Measurements from ENCODE around the gene ARL6IP6. TPM values are rescaled to one million over a fixed set of nuclear protein-coding genes. Genes with fewer than 3 reads are reported as not detected.
"Not testable (repeated sequence)": the region's sequence is repeated elsewhere in the genome, so short reads cannot be mapped to it uniquely, and the experiment has no call there.

ARL6IP6 gene
- total and polyA plus RNA-seq, 2 experiments from 2014 or later, result 49.1 to 65.4 TPM

GRCh38 chr2:152729844-152730243 lies 11.4 kb downstream of the ARL6IP6 start:
- Histone ChIP-seq H4K20me1 (replicated peaks; ENCODE audit: insufficient read depth) (peaks cover 27% of the 10 kb centered on the region; the same call in 1 of the 2 replicates), H3K9me2 (ENCODE audit: insufficient read depth) (no peaks in the 10 kb centered on the region), H3K4me2 (no peak overlapping the region), H3K4me3 (no peak overlapping the region), H3K27me3 (ENCODE audit: insufficient read depth) (no peaks in the 10 kb centered on the region), H3K27ac (ENCODE audit: low read depth) (no peak overlapping the region), H3K36me3 (ENCODE audit: insufficient read depth) (no peaks in the 10 kb centered on the region), H3F3A (replicated peaks; ENCODE audit: low read depth) (no peaks in the 10 kb centered on the region), H3K4me1 (ENCODE audit: insufficient read depth) (no peaks in the 10 kb centered on the region), H3K79me2 (replicated peaks; ENCODE audit: insufficient read depth) (peaks cover 78% of the 10 kb centered on the region), H2AFZ (no peak overlapping the region)
- H3K9me3 Mint-ChIP-seq, result no peaks in the 10 kb centered on the region
- no peak overlapping the region for H3K27ac Mint-ChIP-seq
- peaks cover 3% of the 10 kb centered on the region for H3K27me3 Mint-ChIP-seq (ENCODE audit: insufficient read depth, low read depth, poor library complexity)
- no peaks in the 10 kb centered on the region for H3K4me1 Mint-ChIP-seq
- peaks cover 1% of the 10 kb centered on the region; the same call in 2 of the 3 replicates for H3K36me3 Mint-ChIP-seq (ENCODE audit: low read depth)
- DNase-seq (ENCODE audit: low spot score), result no peak
- TF ChIP-seq CREB1 (CRISPR knock-in tag; IDR thresholded peaks at IDR 0.05; ENCODE audit: low read depth) (no peak), EZH2phosphoT487 (IDR thresholded peaks at IDR 0.05; ENCODE audit: unreplicated experiment) (no peak)
- TF ChIP-seq, protein P1, sequence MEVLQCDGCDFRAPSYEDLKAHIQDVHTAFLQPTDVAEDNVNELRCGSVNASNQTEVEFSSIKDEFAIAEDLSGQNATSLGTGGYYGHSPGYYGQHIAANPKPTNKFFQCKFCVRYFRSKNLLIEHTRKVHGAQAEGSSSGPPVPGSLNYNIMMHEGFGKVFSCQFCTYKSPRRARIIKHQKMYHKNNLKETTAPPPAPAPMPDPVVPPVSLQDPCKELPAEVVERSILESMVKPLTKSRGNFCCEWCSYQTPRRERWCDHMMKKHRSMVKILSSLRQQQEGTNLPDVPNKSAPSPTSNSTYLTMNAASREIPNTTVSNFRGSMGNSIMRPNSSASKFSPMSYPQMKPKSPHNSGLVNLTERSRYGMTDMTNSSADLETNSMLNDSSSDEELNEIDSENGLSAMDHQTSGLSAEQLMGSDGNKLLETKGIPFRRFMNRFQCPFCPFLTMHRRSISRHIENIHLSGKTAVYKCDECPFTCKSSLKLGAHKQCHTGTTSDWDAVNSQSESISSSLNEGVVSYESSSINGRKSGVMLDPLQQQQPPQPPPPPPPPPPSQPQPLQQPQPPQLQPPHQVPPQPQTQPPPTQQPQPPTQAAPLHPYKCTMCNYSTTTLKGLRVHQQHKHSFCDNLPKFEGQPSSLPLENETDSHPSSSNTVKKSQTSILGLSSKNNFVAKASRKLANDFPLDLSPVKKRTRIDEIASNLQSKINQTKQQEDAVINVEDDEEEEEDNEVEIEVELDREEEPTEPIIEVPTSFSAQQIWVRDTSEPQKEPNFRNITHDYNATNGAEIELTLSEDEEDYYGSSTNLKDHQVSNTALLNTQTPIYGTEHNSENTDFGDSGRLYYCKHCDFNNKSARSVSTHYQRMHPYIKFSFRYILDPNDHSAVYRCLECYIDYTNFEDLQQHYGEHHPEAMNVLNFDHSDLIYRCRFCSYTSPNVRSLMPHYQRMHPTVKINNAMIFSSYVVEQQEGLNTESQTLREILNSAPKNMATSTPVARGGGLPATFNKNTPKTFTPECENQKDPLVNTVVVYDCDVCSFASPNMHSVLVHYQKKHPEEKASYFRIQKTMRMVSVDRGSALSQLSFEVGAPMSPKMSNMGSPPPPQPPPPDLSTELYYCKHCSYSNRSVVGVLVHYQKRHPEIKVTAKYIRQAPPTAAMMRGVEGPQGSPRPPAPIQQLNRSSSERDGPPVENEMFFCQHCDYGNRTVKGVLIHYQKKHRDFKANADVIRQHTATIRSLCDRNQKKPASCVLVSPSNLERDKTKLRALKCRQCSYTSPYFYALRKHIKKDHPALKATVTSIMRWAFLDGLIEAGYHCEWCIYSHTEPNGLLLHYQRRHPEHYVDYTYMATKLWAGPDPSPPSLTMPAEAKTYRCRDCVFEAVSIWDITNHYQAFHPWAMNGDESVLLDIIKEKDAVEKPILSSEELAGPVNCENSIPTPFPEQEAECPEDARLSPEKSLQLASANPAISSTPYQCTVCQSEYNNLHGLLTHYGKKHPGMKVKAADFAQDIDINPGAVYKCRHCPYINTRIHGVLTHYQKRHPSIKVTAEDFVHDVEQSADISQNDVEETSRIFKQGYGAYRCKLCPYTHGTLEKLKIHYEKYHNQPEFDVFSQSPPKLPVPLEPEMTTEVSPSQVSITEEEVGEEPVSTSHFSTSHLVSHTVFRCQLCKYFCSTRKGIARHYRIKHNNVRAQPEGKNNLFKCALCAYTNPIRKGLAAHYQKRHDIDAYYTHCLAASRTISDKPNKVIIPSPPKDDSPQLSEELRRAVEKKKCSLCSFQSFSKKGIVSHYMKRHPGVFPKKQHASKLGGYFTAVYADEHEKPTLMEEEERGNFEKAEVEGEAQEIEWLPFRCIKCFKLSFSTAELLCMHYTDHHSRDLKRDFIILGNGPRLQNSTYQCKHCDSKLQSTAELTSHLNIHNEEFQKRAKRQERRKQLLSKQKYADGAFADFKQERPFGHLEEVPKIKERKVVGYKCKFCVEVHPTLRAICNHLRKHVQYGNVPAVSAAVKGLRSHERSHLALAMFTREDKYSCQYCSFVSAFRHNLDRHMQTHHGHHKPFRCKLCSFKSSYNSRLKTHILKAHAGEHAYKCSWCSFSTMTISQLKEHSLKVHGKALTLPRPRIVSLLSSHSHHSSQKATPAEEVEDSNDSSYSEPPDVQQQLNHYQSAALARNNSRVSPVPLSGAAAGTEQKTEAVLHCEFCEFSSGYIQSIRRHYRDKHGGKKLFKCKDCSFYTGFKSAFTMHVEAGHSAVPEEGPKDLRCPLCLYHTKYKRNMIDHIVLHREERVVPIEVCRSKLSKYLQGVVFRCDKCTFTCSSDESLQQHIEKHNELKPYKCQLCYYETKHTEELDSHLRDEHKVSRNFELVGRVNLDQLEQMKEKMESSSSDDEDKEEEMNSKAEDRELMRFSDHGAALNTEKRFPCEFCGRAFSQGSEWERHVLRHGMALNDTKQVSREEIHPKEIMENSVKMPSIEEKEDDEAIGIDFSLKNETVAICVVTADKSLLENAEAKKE (CRISPR knock-in tag; IDR thresholded peaks at IDR 0.05), result no peak
- ATAC-seq, result no peak
- H3K4me3 Mint-ChIP-seq, result no peak overlapping the region

DNA sequence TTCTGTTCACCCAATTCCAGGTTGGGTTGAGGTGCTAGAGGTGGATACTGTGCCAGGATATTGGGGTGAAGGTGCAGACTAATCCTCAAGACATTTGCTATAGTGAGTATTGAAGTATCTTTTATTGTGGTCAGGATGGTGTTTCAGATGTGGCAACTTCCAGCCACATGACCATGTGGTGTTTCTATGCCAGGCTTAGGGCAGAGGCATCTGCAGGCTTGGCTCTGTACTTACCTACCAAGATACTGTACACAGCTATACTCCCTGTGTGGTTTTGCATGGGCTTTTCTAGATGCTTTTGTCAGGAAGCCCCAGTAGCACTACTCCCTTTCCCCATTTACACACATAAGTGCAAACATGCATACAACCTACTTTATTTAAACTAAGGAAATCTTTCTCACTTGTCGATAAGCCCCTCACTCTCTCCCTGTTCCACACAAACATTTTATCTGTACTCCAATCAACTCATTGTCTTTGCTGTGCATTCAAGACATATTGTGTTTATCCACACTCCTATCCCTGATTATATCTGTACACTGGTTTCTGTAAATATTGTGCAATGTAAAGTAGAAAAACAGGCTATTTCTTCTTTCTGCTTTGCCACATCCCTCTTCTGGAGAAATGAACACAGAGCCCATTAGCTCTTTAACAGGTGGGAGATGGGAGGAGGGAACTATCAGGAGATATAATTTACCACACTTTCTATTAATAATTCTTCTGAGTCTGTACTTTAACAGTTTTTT lies 12.3 kb downstream of the ARL6IP6 start:
- no peak overlapping the region; the same call in 1 of the 2 replicates for H3K27ac Mint-ChIP-seq
- no peak overlapping the region for H3K4me3 Mint-ChIP-seq

DNA sequence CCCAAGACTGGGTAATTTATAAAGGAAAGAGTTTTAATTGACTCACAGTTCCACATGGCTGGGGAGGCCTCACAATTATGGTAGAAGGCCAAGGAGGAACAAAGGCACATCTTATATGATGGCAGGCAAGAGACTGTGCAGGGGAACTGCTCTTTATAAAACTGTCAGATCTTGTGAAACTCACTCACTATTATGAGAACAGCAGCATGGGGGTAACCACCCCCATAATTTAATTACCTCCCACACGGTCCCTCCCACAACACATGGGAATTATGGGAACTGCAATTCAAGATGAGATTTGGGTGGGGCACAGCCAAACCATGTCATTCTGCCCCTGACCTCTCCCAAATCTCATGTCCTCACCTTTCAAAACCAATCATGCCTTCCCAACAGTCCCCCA lies 19.1 kb downstream of the ARL6IP6 start:
- not testable (repeated sequence) for H3K4me1 Mint-ChIP-seq; H3K9me2 ChIP-seq (ENCODE audit: insufficient read depth); H3K4me3 ChIP-seq; H3K36me3 ChIP-seq (ENCODE audit: insufficient read depth); H3F3A ChIP-seq (replicated peaks; ENCODE audit: low read depth); DNase-seq (ENCODE audit: low spot score); H3K27me3 ChIP-seq (ENCODE audit: insufficient read depth); H3K4me3 Mint-ChIP-seq; H2AFZ ChIP-seq; H4K20me1 ChIP-seq (replicated peaks; ENCODE audit: insufficient read depth); ATAC-seq; H3K4me1 ChIP-seq (ENCODE audit: insufficient read depth); H3K4me2 ChIP-seq; H3K27ac Mint-ChIP-seq; H3K27me3 Mint-ChIP-seq (ENCODE audit: insufficient read depth, low read depth, poor library complexity); H3K27ac ChIP-seq (ENCODE audit: low read depth)
- Mint-ChIP-seq H3K36me3 (ENCODE audit: low read depth) (peaks cover 53% of the 10 kb centered on the region), H3K9me3 (peaks cover 20% of the 10 kb centered on the region)
- peaks cover 21% of the 10 kb centered on the region for H3K79me2 ChIP-seq (replicated peaks; ENCODE audit: insufficient read depth)

More for the DNA sequence above, 12.3 kb downstream of the ARL6IP6 start:
- DNase-seq (ENCODE audit: low spot score) (no peak), ATAC-seq (no peak)
- Histone ChIP-seq H3K9me2 (ENCODE audit: insufficient read depth) (no peaks in the 10 kb centered on the region), H3K4me1 (ENCODE audit: insufficient read depth) (no peaks in the 10 kb centered on the region), H3K27me3 (ENCODE audit: insufficient read depth) (no peaks in the 10 kb centered on the region), H3K4me3 (no peak overlapping the region), H3F3A (replicated peaks; ENCODE audit: low read depth) (no peaks in the 10 kb centered on the region), H2AFZ (no peak overlapping the region), H3K36me3 (ENCODE audit: insufficient read depth) (no peaks in the 10 kb centered on the region; the same call in 1 of the 2 replicates), H3K4me2 (no peak overlapping the region), H3K79me2 (replicated peaks; ENCODE audit: insufficient read depth) (peaks cover 72% of the 10 kb centered on the region), H4K20me1 (replicated peaks; ENCODE audit: insufficient read depth) (peaks cover 27% of the 10 kb centered on the region; the same call in 1 of the 2 replicates), H3K27ac (ENCODE audit: low read depth) (no peak overlapping the region)
- peaks cover 9% of the 10 kb centered on the region for H3K36me3 Mint-ChIP-seq (ENCODE audit: low read depth)
- no peaks in the 10 kb centered on the region for H3K4me1 Mint-ChIP-seq
- TF ChIP-seq ZNF114 (CRISPR knock-in tag; IDR thresholded peaks at IDR 0.05), result no peak
- TF ChIP-seq EZH2phosphoT487 (IDR thresholded peaks at IDR 0.05; ENCODE audit: unreplicated experiment), result no peak
- no peak for TF ChIP-seq JUNB (IDR thresholded peaks at IDR 0.05; ENCODE audit: unreplicated experiment)
- no peak for TF ChIP-seq EZH2 (IDR thresholded peaks at IDR 0.05; ENCODE audit: low read depth, unreplicated experiment)
- no peak for TF ChIP-seq STAT1 (IDR thresholded peaks at IDR 0.05; ENCODE audit: unreplicated experiment)
- TF ChIP-seq ZNF331 (CRISPR knock-in tag; IDR thresholded peaks at IDR 0.05; ENCODE audit: low read depth), result no peak
- TF ChIP-seq, protein P2, sequence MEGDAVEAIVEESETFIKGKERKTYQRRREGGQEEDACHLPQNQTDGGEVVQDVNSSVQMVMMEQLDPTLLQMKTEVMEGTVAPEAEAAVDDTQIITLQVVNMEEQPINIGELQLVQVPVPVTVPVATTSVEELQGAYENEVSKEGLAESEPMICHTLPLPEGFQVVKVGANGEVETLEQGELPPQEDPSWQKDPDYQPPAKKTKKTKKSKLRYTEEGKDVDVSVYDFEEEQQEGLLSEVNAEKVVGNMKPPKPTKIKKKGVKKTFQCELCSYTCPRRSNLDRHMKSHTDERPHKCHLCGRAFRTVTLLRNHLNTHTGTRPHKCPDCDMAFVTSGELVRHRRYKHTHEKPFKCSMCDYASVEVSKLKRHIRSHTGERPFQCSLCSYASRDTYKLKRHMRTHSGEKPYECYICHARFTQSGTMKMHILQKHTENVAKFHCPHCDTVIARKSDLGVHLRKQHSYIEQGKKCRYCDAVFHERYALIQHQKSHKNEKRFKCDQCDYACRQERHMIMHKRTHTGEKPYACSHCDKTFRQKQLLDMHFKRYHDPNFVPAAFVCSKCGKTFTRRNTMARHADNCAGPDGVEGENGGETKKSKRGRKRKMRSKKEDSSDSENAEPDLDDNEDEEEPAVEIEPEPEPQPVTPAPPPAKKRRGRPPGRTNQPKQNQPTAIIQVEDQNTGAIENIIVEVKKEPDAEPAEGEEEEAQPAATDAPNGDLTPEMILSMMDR (conservative IDR thresholded peaks at IDR 0.05; ENCODE audit: low read depth in 2 of 2), result no peak
- TF ChIP-seq NANOG (IDR thresholded peaks at IDR 0.05; ENCODE audit: borderline replicate concordance), result no peak
- H3K27me3 Mint-ChIP-seq (ENCODE audit: insufficient read depth, low read depth, poor library complexity), result peaks cover 3% of the 10 kb centered on the region
- no peaks in the 10 kb centered on the region for H3K9me3 Mint-ChIP-seq
